ENCODE measurements around the gene PVALEF. TPM values are rescaled to one million over a fixed set of nuclear protein-coding genes. Genes with fewer than 3 reads are reported as not detected.
A peak's percentile ranks its signal among the peaks of the same experiment; 100 is the strongest.

Gene PVALEF
- total and polyA plus RNA-seq, 2 of the 13 experiments (the other 11 are each of a cell fraction or from before 2014, with no cell fraction given): 0.18 TPM

- no peak for TF ChIP-seq MTERF4 (CRISPR knock-in tag; IDR thresholded peaks at IDR 0.05)
- TF ChIP-seq NCOA1 (CRISPR knock-in tag; IDR thresholded peaks at IDR 0.05): no peak
- no peak for TF ChIP-seq ATRX (CRISPR knock-in tag; IDR thresholded peaks at IDR 0.05; ENCODE audit: borderline replicate concordance)
- no peak for TF ChIP-seq ZNF672 (CRISPR knock-in tag; IDR thresholded peaks at IDR 0.05)
- no peak for TF ChIP-seq ZNF121 (CRISPR knock-in tag; IDR thresholded peaks at IDR 0.05)
- TF ChIP-seq HBP1 (CRISPR knock-in tag; IDR thresholded peaks at IDR 0.05; ENCODE audit: low read depth): no peak
- no peak for TF ChIP-seq EED (CRISPR knock-in tag; IDR thresholded peaks at IDR 0.05)
- no peak for TF ChIP-seq ZNF142 (CRISPR knock-in tag; IDR thresholded peaks at IDR 0.05)
- TF ChIP-seq ZNF496 (CRISPR knock-in tag; IDR thresholded peaks at IDR 0.05; ENCODE audit: insufficient replicate concordance): no peak
- TF ChIP-seq FOXK2 (IDR thresholded peaks at IDR 0.05): no peak
- TF ChIP-seq NR2F6 (IDR thresholded peaks at IDR 0.05): peak; percentile 58; the same call in 1 of the 2 replicates
- TF ChIP-seq NR2F6 (CRISPR knock-in tag; IDR thresholded peaks at IDR 0.05): peak; percentile 71
- no peak for TF ChIP-seq ZNF33A (CRISPR knock-in tag; IDR thresholded peaks at IDR 0.05; ENCODE audit: borderline replicate concordance)
- no peak for TF ChIP-seq ZNF460 (CRISPR knock-in tag; IDR thresholded peaks at IDR 0.05; ENCODE audit: borderline replicate concordance)
- no peak for TF ChIP-seq GLI4 (CRISPR knock-in tag; IDR thresholded peaks at IDR 0.05; ENCODE audit: borderline replicate concordance)
Observed at GRCh38 chr17:81130385-81131361, 34.6 kb upstream of the PVALEF start (continued).
